Ectodermal cell (in vitro differentiated cells): ENCODE data around the gene SLC7A6OS.

Experiments used
- H3K27ac ChIP-seq: 2 replicates; pipeline ENCODE4 v1.7.0; 2013; ENCODE audit warnings: mild to moderate bottlenecking, low read depth, low read length; ENCODE audit not compliant: insufficient read depth, poor library complexity, severe bottlenecking
- H3K27me3 ChIP-seq: 2 replicates; pipeline ENCODE4 v1.7.0; 2013; ENCODE audit warnings: mild to moderate bottlenecking, low read length; ENCODE audit not compliant: insufficient read depth, control insufficient read depth, poor library complexity, severe bottlenecking
- H3K36me3 ChIP-seq: one replicate; pipeline ENCODE4 v1.7.0; 2013; ENCODE audit warnings: low read length; ENCODE audit not compliant: control insufficient read depth, insufficient read depth
- H3K4me1 ChIP-seq: one replicate; pipeline ENCODE4 v1.7.0; 2013; ENCODE audit warnings: low read length; ENCODE audit not compliant: control insufficient read depth, insufficient read depth
- H3K4me3 ChIP-seq: 2 replicates; pipeline ENCODE4 v1.7.0; 2013; ENCODE audit warnings: low read depth, low read length, control low read depth; ENCODE audit not compliant: insufficient read depth
- H3K9me3 ChIP-seq: 2 replicates; pipeline ENCODE4 v1.7.0; 2013; ENCODE audit warnings: mild to moderate bottlenecking, low read length, moderate library complexity; ENCODE audit not compliant: control insufficient read depth
- WGBS, 2 experiments: methylation state at CpG; one replicate each; pipeline ENCODE4 v1.1.7; 2013; ENCODE audit warnings: missing lambda C conversion rate in 2 of 2; 5-methylcytosine and 5-hydroxymethylcytosine counted together

Gene SLC7A6OS

DNA sequence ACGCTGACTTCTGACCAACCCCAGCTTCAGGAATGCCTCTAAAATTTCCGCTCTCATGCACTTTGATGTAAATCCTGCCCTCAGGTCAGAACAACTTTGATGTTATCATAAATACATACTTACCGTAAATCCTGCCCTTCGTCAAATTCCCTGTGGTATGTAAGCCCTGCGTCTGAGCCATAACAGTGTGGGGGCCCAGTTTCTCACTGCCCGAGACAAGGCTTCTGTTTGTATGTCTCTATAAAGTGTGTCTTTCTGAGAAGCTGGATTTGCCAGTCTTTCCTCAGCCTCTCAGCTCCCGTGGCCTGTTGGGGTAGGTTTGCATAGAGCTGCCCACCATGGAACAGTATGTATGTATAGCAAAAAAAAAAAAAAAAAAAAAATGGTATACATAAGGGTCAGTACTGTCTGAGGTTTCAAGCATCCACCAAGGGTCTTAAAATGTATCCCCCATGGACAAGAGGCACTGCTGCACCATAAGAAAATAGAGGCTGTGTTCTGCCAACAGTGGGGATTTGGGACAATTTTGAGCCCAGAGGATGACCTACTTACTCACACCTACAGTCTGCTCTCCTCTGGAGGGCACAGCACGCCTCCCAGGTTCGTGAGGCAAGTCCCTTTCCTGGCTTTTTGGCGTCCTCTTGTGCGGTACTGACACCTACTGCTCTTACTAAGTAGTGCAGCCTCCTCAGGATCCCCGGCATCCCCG is 17.6 kb upstream of the SLC7A6OS start:
- 53 to 55% methylated on average over 13 of the region's 13 CpGs for WGBS, 2 experiments
- peaks cover 18% of the 10 kb centered on the region for H3K36me3 ChIP-seq
- no peaks in the 10 kb centered on the region for H3K9me3 ChIP-seq
- no peaks in the 10 kb centered on the region for H3K27me3 ChIP-seq
- no peaks in the 10 kb centered on the region for H3K4me1 ChIP-seq
- H3K4me3 ChIP-seq = no peak overlapping the region
- H3K27ac ChIP-seq = peak overlapping the region; percentile 20

DNA sequence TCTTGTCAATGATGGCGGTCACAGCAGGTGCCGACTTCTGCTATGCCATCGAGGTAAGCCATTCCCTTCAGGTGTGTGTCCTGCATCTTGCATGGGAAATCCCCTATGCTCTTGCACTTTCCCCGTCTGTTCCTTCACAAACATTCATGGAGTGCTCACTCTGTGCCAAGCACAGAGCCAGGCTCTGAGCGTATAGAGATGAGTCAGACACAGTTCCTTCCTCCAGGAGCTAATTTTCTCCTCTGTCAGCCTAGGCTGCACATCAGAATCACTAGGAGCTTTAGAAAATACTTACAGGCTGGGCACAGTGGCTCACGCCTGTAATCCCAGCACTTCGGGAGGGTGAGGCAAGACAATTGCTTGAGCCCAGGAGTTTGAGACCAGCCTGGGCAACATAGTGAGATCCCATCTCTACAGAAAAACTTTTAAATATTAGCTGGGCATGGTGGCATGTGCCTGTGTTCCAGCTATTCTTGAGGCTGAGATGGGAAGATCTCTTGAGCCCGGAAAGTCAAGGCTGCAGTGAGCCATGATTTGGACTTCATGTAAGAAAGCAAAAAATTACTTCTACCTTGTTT is 14.1 kb upstream of the SLC7A6OS start:
- Histone ChIP-seq H3K9me3 (no peaks in the 10 kb centered on the region), H3K27ac (no peak overlapping the region), H3K27me3 (no peaks in the 10 kb centered on the region), H3K36me3 (peaks cover 17% of the 10 kb centered on the region), H3K4me3 (no peak overlapping the region), H3K4me1 (no peaks in the 10 kb centered on the region)
- WGBS, 2 experiments = 95% methylated on average over 8 of the region's 8 CpGs

DNA sequence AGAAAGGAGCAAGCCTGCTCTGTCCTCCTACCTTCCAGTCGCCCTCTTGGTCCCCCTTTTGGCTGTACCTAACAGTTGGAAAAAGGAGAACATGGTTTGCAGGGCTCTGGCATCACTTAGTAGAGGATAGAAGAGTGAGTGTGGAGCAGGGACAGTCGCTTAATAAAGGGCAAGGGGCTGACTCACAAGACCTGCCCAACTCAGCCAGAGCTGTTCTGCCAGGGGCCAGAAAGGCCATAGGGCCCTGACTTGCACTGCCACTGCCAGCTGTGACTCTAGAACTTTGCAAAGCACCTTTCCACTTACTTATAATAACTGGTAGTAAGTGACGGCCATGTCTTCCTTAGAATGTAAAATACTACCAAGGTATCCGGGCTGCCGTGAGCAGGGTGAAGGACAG is 13.6 kb upstream of the SLC7A6OS start:
- H3K36me3 ChIP-seq = peaks cover 23% of the 10 kb centered on the region
- H3K27me3 ChIP-seq = no peaks in the 10 kb centered on the region

DNA sequence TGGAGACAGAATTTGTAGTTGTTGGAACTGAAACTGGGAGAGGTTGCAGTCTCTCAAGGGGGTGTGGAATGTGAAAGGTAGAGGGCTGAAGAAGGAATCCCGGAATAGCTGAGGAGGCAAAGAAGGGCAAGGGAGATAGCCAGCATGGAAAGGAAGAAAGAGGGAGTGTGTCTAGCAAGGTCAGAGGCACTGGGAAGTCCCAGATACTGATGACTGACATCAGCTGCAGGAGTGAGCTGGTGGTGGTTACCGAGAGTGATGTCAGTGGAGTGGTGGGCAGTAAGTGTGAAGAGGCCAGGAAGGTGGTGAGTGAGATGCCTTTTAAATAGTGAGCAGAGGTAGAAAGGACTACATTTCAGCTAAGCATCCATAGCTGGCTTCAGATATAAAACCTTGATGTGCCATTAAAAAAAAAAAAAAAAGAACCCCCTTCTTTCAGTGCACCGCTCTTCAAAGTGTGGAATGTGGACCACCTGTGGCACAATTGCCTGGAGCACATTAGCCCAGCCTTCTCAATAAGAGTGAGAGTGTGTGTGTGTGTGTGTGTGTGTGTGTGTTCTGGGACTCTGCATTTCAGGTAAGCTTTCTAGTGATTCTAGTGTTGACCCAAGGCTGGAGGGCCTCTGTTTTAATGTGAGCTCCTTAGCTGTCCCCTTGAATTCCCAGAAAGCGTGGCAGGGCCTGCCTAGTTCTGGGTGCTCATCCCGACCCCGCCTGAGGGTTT is 8.6 kb upstream of the SLC7A6OS start:
- Histone ChIP-seq H3K9me3 (no peaks in the 10 kb centered on the region), H3K4me3 (no peak overlapping the region), H3K27me3 (no peaks in the 10 kb centered on the region), H3K4me1 (no peaks in the 10 kb centered on the region), H3K27ac (no peak overlapping the region), H3K36me3 (peaks cover 30% of the 10 kb centered on the region)
- WGBS, 2 experiments = 92 to 96% methylated on average over 6 of the region's 6 CpGs

More for the DNA sequence above, 13.6 kb upstream of the SLC7A6OS start:
- 94 to 98% methylated on average over 5 of the region's 5 CpGs for WGBS, 2 experiments
- no peaks in the 10 kb centered on the region for H3K9me3 ChIP-seq
- H3K4me3 ChIP-seq = no peak overlapping the region
- no peaks in the 10 kb centered on the region for H3K4me1 ChIP-seq
- no peak overlapping the region for H3K27ac ChIP-seq

DNA sequence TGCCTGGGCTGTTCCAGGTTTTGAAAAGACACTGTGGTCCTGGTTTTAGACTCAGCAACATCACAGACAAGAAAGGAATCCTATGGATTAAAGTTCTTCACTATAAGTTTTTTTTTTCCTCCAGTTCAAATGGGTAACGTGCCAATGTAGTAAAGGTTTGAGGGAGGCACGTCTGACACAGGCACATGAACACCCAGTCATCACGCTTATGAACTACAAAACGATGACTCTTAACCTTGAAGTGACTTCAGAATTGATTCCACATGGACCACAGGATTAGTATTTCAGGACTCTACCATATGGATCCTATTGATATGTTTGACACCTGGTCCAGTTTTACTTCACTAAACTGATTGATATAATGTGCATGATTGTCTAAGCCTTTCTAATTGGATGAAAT is 2.4 kb upstream of the SLC7A6OS start:
- H3K36me3 ChIP-seq = peaks cover 5% of the 10 kb centered on the region
- no peak overlapping the region for H3K27ac ChIP-seq
- no peaks in the 10 kb centered on the region for H3K9me3 ChIP-seq
- H3K27me3 ChIP-seq = no peaks in the 10 kb centered on the region
- peaks cover 11% of the 10 kb centered on the region for H3K4me1 ChIP-seq
- H3K4me3 ChIP-seq = no peak overlapping the region
- WGBS, 2 experiments = 95 to 97% methylated on average over 4 of the region's 4 CpGs

DNA sequence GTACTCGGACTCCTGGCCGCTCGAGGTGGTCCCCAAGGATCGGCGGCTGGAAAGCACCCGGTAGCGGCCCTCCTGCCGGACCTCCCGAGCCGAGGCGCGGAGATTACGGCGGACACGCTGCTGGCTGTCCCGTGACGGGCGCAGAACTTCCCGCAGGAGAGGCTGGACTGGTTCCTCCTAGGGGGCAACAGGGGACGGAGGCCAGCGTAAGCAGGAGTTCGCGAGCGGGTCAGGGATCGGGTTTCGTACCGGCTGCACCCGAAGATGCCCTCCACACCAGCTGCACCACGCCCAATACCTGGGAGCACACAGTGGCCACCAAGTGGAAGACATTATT is 341 bp downstream of the SLC7A6OS start:
- Histone ChIP-seq H3K4me3 (peak overlapping the region; percentile 96), H3K27ac (peak overlapping the region; percentile 72), H3K36me3 (no peaks in the 10 kb centered on the region), H3K4me1 (peaks cover 11% of the 10 kb centered on the region), H3K9me3 (no peaks in the 10 kb centered on the region), H3K27me3 (no peaks in the 10 kb centered on the region)
- WGBS, 2 experiments = 1% methylated on average over 29 of the region's 29 CpGs

DNA sequence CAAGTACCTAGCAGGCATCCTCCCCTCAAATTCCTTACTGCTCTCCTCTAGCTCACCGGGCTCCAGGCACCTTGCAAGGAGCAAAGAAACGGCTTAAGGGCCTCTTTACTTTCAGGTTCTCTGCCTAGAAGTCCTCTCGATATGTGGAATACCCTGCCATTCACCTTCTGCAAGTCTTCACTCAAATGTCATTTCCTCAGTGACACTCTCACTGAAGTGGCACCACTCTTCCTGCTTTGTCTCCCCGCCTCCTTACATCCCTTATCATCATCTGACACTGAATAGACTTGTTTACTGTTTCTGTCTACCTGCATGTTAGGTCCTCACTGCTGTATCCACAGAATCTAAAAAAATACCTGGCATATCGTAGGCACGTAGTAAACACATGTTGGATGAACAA is 947 bp downstream of the SLC7A6OS start:
- peaks cover 11% of the 10 kb centered on the region for H3K4me1 ChIP-seq
- 74 to 75% methylated on average over 6 of the region's 6 CpGs for WGBS, 2 experiments
- H3K4me3 ChIP-seq = peak overlapping the region; percentile 96
- H3K36me3 ChIP-seq = no peaks in the 10 kb centered on the region
- H3K27ac ChIP-seq = peak overlapping the region; percentile 72
- H3K27me3 ChIP-seq = no peaks in the 10 kb centered on the region
- H3K9me3 ChIP-seq = no peaks in the 10 kb centered on the region

DNA sequence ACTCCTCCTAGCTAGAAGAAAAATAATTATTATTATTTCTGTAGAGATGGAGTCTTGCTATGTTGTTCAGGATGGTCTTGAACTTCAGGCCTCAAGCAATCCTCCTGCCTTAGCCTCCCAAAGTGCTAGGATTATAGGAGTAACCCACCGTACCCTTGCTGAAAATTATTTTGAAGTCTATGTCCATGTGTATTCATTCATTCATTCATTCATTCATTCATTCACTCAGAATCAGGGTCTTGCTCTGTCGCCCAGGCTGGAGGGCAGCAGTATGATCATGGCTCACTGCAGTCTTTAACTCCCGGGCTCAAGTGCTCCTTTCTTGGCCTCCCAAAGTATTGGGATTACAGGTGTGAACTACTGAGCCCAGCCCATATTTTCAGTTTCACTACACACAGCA is 4.1 kb downstream of the SLC7A6OS start:
- H3K27me3 ChIP-seq = no peaks in the 10 kb centered on the region
- no peak overlapping the region for H3K4me3 ChIP-seq
- no peaks in the 10 kb centered on the region for H3K9me3 ChIP-seq
- H3K36me3 ChIP-seq = peaks cover 14% of the 10 kb centered on the region
- peaks cover 11% of the 10 kb centered on the region for H3K4me1 ChIP-seq
- 90 to 100% methylated on average over 3 of the region's 3 CpGs for WGBS, 2 experiments
- H3K27ac ChIP-seq = no peak overlapping the region

DNA sequence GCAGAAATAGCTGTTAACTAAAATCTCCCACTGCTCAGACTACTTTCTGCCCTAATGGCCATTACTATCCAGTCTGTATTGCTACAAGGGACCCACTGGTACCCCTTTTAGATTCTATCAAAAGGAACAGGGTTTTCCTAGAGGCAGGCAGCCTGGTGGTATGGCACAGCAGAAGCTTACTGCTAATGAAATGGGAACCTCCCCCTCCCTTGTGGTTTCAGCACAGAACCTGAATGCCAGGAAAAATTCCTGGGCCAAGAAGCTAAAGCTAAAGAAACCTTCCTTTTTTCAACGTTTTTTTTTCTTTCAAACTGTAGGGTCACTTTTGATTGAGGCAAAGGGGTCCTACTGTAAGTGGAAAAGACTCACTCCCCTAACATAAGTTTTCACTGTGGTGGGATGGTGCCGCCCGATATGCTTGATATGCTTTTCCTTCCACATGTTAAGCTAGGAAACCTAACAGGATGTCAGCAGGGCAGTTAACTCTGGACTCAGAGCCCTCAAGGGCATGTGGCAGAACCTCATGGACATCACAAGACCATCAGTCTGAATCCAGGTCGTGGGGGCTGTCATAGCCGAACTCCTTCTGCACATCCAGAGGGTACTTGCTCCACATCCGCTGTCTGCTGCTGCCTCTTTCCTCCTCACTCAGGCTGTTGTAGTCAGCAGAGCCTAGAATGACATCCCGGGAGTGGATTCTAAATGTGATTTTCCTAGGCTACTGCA is 9.8 kb downstream of the SLC7A6OS start:
- Histone ChIP-seq H3K4me3 (no peak overlapping the region), H3K9me3 (no peaks in the 10 kb centered on the region), H3K36me3 (peaks cover 31% of the 10 kb centered on the region), H3K27me3 (no peaks in the 10 kb centered on the region), H3K27ac (no peak overlapping the region), H3K4me1 (peaks cover 3% of the 10 kb centered on the region)
- 92 to 93% methylated on average over 7 of the region's 7 CpGs for WGBS, 2 experiments
